ENCODE measurements around the gene ACOX3. TPM values are rescaled to one million over a fixed set of nuclear protein-coding genes. Genes with fewer than 3 reads are reported as not detected.

The ACOX3 gene
- total and polyA plus RNA-seq, 9 of the 15 experiments (the other 6 are each of a cell fraction or from before 2014, with no cell fraction given), result 0.68 to 7.3 (median 3.7) TPM

GRCh38 chr4:8451440-8452182 lies 11.1 kb upstream of the ACOX3 start (continued):
- TF ChIP-seq ZFPM2 (CRISPR knock-in tag; IDR thresholded peaks at IDR 0.05), result no peak
- no peak for TF ChIP-seq ZNF436 (CRISPR knock-in tag; IDR thresholded peaks at IDR 0.05)
- TF ChIP-seq RNF2 (IDR thresholded peaks at IDR 0.05), result no peak
- no peak for TF ChIP-seq ZNF76 (CRISPR knock-in tag; IDR thresholded peaks at IDR 0.05; ENCODE audit: borderline replicate concordance)
- TF ChIP-seq EGR1 (conservative IDR thresholded peaks at IDR 0.05), result peak; percentile 78
- TF ChIP-seq ETV1 (tag; conservative IDR thresholded peaks at IDR 0.05; ENCODE audit: low read depth), result peak; percentile 53
- TF ChIP-seq GATAD2B (IDR thresholded peaks at IDR 0.05; ENCODE audit: borderline replicate concordance), result no peak
- no peak for TF ChIP-seq HOMEZ (CRISPR knock-in tag; IDR thresholded peaks at IDR 0.05)
- peak; percentile 70 for TF ChIP-seq CEBPG (CRISPR knock-in tag; IDR thresholded peaks at IDR 0.05)
- peak; percentile 75 to 92 for TF ChIP-seq CEBPG (tag; conservative IDR thresholded peaks at IDR 0.05 in 1 of 2, IDR thresholded peaks at IDR 0.05 in 1 of 2)
- no peak for TF ChIP-seq ASH1L (IDR thresholded peaks at IDR 0.05; ENCODE audit: borderline replicate concordance, low read depth, partially characterized antibody)
- no peak for TF ChIP-seq THAP7 (CRISPR knock-in tag; IDR thresholded peaks at IDR 0.05)
- no peak for TF ChIP-seq GTF3C2 (IDR thresholded peaks at IDR 0.05; ENCODE audit: borderline replicate concordance, extremely low read depth, insufficient read length)
- no peak for TF ChIP-seq FOXJ2 (tag; IDR thresholded peaks at IDR 0.05)
- TF ChIP-seq BRD9 (IDR thresholded peaks at IDR 0.05; ENCODE audit: low read depth, partially characterized antibody), result no peak
- no peak for TF ChIP-seq FOS (IDR thresholded peaks at IDR 0.05; ENCODE audit: extremely low read depth, insufficient read length)
- no peak for TF ChIP-seq NFE2L1 (tag; IDR thresholded peaks at IDR 0.05; ENCODE audit: borderline replicate concordance, low read depth)
- no peak for TF ChIP-seq GATA2 (CRISPR knock-in tag; IDR thresholded peaks at IDR 0.05)
- no peak for TF ChIP-seq ZNF212 (CRISPR knock-in tag; IDR thresholded peaks at IDR 0.05)
- TF ChIP-seq NEUROD1 (IDR thresholded peaks at IDR 0.05; ENCODE audit: borderline replicate concordance, low read depth, low read length, partially characterized antibody), result no peak
- no peak for TF ChIP-seq GTF2F1 (IDR thresholded peaks at IDR 0.05; ENCODE audit: low read depth, low read length)
- TF ChIP-seq HINFP (tag; conservative IDR thresholded peaks at IDR 0.05; ENCODE audit: low read depth), result no peak

Measured in K562 (cell line).